AG09309 (cell line): ENCODE measurements around the gene RNF220.

ENCODE experiments used
- DNase-seq: peaks from one replicate; pipeline ENCODE4 v3.0.0-alpha.2; 2010; ENCODE audit warnings: low read depth
- H3K4me3 ChIP-seq: 2 replicates; pipeline ENCODE4 v1.5.1; 2011; ENCODE audit warnings: mild to moderate bottlenecking, low read depth, low read length, moderate library complexity; ENCODE audit not compliant: control insufficient read depth
- CTCF ChIP-seq: IDR thresholded peaks from 2 replicates; pipeline ENCODE4 v1.5.1; 2011; ENCODE audit warnings: mild to moderate bottlenecking, low read depth, low read length, inconsistent platforms; ENCODE audit not compliant: insufficient read depth, control insufficient read depth; ENCODE audit errors: missing control alignments

Gene RNF220

GRCh38 chr1:44645476-44646244, 240.6 kb downstream of the RNF220 start:
- no peak for DNase-seq
- no peak for TF ChIP-seq CTCF
- no peak overlapping the region for H3K4me3 ChIP-seq

- no peak overlapping the region for H3K4me3 ChIP-seq
- DNase-seq, result no peak
- TF ChIP-seq CTCF, result no peak
These were observed 241.4 kb downstream of the RNF220 start for GRCh38 chr1:44646261-44647110.

- DNase-seq, result no peak
- no peak for TF ChIP-seq CTCF
- H3K4me3 ChIP-seq, result no peak overlapping the region
These were observed 242.8 kb downstream of the RNF220 start for GRCh38 chr1:44647896-44648295.

- no peak overlapping the region for H3K4me3 ChIP-seq
- DNase-seq, result no peak
- TF ChIP-seq CTCF, result no peak
These were observed 243.6 kb downstream of the RNF220 start for GRCh38 chr1:44648529-44649250.

- H3K4me3 ChIP-seq, result no peak overlapping the region
- DNase-seq, result no peak
- TF ChIP-seq CTCF, result no peak
These were observed 244.7 kb downstream of the RNF220 start for GRCh38 chr1:44649788-44650158.

- no peak overlapping the region for H3K4me3 ChIP-seq
- DNase-seq, result no peak
- TF ChIP-seq CTCF, result no peak
These were observed 245.2 kb downstream of the RNF220 start for GRCh38 chr1:44650159-44650831.
